GM21576 (cell line): Measurements from ENCODE around the gene KLHL30.
"Not testable (repeated sequence)": the region's sequence is repeated elsewhere in the genome, so short reads cannot be mapped to it uniquely, and the experiment has no call there.

ENCODE experiments used
- ATAC-seq: cut with Tn5 transposase; IDR thresholded peaks from one replicate; pipeline ENCODE4 v1.9.1; 2021; ENCODE audit warnings: mild to moderate bottlenecking, moderate library complexity; ENCODE audit not compliant: unreplicated experiment

KLHL30 gene

DNA sequence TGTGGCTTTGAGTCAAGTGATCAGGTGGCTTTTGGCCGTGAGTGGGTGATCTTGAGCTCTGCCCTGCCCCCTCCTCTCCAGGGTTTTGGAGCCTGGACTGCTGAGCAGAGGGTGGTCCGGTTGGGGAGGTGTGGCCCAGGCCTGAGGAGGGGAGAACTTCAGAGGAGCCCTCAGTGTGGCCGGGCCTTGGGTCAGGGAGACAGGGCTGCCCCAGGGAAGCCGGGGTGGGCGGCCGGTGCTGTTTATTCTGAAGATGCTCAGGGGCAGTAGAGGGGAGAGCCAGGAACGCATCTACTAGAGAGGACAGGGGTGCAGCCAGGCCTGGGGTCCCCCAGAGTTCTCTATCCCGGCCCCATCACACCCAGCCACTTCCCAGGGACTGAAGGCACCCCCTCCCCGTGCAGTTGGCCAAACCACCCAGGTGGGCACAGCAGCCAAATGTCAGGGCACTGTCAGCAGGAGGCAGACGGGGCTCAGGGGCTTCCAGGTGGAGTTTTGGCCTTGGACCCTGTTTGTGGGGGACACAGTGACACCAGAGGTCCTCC, 21.3 kb downstream of the KLHL30 start:
- no peak for ATAC-seq

DNA sequence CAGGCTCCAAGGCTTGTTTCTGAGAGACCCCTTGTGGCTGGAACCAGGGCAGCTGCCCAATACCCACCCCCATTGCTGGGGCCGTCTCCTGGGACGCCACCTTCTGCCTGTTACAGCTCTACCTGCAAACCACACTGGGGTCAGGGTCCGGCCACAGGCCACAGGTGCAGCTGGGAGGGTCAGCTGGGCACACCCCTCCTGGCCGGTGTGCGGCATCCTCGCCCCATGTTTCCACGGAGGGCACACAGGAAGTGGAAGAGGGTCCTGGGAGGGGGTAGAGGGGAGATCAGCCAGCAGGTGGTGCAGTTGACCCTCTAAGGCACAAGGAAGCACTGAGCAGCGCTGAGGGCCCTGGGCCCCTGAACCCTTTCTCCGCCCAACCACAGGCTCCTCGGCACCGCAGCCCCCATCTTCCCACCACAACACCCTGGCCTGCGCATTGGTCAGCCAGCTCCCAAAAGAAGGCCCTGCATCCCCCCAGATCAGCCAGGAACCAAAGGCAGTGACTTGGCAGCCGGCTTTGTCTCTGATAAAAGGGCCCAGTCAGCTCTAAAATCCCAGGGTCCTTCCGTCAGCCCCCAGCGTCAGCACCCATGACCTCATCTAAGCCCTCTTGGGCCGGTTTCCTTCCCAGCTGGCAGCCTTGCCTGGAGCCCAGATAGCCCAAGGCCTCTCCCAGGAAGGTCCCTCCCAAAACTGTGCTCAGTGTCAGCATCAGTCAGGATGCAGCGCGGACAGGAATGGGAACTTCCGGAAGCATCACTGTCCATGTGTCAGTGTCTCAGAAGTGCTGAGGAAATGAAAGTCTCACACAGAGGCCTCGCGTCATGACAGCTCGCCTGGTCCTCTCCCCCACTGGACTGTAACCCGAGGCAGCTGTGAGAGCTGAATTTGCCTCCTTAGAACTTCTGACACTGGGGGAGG, 22.0 kb downstream of the KLHL30 start:
- no peak for ATAC-seq

DNA sequence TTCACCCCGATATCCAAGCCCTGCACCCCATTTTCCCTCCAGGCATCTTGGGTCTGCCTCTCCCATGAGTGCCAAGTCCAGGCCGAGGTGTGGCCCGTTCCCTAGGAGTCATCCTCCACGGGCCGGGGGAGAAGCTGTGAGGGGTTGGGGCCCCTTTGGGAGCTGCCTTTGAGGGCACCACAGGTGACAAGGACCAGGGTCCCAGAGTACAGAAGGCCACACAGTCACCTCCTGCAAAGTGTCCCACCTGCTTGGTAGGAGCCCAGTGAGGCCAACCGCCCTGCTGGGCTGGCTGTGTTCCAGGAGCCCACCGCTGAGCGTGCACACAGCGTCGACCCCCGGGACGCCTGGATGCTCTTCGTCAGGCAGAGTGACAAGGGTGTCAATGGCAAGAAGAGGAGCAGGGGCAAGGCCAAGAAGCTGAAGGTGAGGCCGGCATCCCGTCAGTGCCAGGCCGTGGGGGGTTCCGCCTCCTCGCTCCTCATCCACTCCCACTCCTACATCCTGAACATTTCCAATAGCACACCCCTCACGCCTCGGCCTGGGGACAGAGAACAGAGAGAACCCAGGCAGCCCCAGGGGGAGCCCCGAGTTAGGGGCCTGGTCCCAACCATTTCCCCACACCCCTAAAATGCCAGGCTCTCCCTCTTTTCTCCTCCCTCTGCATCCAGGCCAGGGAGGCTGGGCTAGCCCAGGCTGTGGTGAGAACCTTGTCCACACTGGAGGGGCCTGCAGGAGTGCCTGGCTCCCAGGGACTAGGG, 23.0 kb downstream of the KLHL30 start:
- no peak for ATAC-seq

DNA sequence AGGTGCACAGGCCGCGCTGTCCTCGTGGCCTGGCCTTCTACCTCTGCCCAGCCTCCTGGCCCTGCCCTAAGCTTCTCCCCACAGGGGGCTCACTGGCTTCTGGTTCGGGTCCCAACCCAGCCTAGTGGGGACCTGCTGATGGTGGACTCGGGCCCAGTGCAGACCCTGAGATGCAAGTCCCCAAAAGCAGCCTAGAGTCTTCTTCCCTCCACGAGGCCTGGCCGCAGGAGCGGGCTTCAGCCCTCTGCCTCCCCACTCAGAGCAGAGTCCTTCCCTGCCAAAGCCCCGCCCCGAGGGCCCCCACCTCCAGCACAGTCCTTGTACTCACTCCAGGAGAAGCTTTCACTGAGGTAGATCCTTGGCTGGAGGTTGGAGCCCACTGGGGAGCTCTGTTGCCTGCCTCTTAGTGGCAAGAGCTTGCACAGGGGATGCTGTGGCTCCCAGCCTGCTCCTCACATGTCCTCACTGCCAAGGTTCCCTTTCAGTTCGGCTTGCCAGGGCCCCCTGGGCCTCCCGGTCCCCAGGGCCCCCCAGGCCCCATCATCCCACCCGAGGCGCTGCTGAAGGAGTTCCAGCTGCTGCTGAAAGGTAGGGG, 23.9 kb downstream of the KLHL30 start:
- ATAC-seq = no peak

DNA sequence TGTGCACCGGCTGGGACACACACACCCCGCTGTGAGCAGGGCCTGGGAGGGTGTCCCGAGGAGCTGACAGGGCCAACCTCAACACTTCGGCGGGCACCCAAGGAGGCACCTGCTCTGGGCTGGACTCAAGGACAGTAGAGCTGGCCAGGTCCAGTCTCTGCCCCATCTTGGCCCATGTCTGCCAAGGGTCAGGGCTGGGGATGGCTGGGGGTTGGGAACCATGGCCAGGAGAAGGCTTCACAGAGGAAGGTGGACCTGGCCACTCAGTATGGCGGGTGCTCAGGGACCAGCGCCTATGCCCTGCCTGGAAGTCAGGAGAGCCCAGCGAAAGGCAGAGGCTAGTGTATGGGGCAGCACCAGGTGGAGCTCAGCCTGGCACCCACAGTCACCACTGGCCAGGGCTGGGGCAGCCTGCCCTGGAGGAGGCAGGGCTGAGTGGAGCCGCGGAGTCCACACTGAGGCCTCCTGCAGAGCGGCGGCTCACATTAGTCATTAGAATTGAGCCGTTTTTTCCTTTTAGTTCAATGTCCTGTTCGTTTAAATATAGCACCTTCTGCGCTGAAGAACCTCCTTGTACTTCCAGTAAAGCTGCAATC, 24.5 kb downstream of the KLHL30 start:
- no peak for ATAC-seq

DNA sequence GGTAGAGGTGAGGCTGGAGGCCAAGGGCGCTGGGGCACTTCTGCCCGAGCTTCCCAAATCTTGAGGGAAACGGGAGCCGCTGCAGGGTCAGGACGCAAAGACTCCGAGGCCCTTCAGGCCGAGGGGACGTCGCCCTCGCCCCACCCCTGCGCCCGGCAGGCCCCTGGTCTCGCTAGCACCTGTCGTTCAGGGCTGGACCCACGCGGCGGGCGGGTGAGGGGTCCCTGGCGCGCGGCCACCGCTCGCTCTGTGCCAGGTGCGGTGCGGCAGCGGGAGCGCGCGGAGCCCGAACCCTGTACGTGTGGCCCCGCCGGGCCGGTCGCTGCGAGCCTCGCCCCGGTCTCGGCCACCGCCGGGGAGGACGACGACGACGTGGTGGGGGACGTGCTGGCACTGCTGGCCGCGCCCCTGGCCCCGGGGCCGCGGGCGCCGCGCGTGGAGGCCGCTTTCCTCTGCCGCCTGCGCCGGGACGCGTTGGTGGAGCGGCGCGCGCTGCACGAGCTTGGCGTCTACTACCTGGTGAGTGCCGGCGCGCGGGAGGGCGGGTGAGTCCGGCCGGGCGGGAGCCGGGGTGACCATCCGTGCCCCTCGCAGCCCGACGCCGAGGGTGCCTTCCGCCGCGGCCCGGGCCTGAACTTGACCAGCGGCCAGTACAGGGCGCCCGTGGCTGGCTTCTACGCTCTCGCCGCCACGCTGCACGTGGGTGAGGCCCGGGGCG, 25.2 kb downstream of the KLHL30 start:
- ATAC-seq = no peak

DNA sequence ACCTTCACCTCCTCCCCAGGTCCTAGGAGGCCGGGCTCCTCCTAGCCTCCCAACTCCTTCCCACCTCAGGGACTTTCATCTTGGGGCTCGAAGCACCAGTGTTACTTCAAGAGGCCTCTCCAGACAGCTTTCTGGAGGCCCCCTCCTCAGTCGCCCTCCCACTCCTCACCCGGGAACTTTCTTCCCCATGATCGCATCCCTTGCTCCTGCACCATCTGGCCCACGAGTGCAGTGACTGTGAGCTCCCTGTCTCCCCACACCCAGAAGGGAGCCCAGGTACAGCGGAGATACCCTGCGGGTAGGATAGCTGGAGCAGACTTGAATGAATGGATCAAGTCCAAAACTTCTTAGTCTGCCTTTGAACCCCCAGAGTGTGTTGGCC, 26.4 kb downstream of the KLHL30 start:
- ATAC-seq = no peak

DNA sequence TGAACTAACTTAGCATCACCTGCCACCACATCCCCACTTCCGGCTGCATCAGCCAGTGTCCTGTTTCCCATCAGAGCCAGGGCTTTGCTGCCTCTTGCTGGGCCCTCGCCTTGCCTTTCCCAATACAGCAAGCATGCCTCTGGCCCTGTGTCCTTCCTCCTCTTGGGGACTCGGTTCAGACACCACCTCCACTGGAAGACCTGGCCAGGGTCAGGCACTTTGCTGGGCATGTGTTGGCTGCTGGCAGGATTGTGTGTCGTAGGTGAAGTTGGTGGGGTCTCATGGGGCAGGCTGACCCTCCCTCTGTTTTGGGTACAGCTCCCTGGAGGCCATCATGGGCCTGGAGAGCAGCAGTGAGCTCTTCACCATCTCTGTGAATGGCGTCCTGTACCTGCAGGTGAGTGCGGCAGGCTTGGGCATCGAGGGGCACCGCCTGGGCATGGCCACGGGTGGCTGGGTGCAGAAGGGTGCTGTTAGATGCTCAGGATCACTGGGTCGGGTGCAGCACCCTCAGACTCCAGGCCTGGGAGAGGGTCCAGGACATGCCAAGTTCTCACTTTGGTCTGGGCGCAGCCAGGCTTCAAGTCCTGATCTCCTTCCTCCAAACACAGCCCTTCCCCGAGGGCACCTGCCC, 26.9 kb downstream of the KLHL30 start:
- no peak for ATAC-seq

DNA sequence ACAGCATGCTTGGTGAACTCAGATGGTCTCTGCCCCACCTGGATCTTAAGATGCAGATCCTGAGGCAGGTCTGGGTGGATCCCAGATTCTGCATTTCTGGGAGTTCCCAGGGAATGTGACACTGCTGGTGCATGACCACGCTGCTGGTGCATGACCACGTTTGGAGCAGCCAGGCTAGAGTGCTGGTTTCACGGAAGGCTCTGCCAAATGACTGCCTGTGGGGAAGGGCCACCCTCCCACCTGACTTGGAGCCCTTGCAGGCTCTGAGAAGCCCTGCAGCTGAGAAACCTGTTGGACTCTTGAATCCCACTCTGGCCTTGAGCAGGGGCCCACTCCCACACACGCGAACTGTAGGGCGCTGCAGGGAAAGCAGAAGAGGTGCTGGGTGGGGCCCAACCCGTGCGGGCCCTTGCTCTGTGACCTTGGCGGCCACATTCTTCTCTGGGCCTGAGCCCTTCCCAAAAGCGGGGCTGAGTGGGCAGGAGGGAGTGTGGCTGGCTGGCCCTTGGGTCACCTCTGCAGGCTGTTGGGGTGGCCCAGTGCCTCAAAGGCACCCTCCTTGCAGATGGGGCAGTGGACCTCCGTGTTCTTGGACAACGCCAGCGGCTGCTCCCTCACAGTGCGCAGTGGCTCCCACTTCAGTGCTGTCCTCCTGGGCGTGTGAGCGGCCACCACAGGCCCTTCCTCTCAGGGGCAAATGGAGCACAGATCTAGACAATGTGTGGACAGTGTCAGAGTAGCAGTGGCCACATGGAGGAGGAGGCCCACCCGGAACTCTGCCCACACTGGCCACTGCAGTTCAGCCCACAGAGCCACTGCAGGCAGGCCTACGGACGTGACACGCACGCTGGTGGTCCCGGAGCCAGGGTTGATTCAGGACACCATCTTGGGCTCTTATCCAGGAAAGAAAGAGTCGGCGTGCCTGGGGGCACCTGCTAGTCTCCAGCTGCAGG, 28.2 kb downstream of the KLHL30 start:
- ATAC-seq = no peak

DNA sequence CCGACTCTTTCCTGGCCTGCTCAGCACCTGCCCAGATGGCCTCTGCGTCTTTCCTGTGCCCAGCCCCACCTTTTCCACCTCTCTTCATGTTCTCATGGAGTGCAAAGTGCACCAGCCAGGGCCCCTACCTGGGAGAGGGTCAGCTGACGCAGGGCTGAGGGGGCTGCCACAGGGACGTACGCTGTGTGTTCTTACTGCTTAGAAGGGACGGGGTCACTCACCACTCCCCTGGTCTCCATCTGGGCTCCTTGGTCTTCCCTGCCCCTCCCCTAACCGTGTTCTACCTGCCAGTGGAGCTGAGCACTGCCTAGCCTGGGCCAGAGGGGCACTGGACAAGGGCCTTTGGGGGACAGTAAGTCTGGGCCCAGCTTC, 28.9 kb downstream of the KLHL30 start:
- ATAC-seq = no peak

DNA sequence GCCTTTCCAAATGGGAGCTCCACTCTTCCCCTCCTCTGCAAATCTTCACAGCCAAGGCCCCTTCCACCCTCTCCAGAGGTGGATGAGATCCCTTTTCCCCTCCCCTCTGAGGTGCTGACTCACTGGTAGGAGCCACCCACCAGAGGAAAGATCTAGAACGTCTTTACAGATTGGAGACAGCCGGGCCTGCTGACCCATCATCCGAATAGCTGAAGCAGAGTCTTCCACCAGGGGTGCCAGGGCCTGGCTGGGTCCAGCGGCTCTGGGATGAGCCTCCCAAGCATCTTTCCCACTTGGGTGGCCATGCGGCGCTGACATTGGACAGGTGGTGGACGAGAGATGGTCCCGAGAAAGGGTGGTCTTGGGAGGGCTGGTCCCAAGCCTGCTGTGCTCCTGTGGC, 29.3 kb downstream of the KLHL30 start:
- ATAC-seq = no peak

DNA sequence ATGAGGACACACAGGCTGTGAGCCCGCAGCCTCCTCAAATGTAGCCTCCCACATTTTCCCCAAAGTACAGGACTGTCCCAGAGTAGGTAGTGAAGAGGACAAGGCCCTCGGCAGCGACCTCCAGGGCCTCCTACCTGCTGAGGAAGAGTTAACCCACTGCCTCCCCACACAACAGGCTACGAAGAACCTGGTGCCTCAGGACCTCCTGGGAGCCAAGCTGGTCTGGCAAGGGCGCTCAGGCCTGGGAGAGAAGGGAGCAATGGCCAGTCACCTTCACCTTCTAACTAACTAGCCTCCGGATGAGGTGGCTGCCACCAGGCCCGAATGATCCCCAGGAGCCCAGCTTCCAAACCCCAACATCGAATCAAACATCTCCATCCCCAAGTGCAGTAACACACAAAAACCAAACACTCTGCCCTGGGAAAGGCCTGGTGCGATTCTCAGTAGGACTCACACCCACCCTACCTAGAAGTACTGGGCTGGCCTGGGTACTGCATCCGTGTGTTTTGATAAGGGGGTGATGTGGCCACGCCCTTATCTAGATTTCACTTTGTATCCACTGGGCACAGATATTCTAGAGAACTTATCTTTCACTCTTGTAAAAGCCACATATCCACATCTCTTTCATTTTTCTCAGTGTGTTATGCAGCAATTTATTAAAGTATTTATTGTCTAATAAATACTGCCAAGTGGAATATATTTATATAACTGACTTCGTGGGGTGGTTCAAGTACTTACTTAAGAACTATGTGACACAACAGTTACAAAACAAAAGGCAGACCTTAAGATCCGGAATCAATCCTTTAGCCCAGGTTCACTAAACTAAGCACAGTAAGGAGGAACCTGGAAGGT, 30.0 kb downstream of the KLHL30 start:
- no peak for ATAC-seq

DNA sequence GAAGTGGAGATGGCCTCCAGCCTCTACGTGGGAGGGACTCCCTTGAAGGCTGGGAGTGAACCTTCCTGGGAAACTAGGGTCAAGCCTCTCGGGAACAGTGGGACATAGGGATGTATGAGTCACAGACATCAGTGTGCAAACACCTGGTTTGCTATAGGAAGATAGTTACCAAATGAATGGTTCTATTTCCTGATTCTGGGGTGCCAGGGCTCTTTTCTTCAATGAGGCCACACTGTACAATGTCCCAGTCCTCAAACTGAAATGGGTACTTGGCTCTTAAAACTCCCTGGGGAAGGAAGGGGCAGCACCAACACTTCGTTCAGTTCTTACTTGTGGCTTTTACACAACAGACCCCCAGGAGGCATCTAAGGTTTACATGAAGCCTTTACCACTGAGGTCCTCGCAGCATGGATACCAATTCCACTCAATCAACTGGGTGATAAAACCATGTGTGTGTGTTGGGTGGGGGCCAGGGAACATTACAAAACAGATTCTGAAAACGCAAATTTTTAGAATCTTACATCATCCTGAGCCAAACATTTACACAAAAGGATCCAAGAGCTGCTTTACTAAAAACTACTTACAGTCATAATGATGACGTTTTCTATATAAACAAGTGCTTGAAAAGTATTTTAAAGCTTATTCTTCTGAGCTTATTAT, 30.7 kb downstream of the KLHL30 start:
- ATAC-seq = no peak

DNA sequence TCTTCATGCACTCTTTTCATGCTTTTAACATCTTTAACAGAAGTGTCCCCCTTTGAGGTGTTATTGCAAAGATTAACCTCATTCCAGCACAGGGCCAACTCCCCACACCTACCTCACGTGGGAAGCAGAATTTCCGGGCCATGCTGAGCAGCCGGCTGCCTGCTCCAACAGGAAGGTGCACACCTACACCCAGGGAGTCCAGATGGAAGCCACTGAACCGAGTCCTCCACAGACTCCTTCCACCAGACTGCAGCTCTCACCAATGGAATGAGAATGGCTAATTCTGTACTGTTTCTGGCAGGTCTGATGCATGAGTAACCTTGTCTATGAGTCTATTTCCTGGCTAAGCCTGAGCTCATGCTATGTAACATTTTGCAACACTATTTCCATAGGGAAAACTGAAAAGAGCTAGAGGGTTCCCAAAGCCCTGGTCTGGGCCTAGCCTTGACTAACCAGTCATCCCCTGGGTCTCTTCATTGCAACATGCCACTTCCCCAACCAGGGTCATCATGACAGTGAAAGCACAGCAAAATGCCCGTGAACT, 31.3 kb downstream of the KLHL30 start:
- no peak for ATAC-seq

DNA sequence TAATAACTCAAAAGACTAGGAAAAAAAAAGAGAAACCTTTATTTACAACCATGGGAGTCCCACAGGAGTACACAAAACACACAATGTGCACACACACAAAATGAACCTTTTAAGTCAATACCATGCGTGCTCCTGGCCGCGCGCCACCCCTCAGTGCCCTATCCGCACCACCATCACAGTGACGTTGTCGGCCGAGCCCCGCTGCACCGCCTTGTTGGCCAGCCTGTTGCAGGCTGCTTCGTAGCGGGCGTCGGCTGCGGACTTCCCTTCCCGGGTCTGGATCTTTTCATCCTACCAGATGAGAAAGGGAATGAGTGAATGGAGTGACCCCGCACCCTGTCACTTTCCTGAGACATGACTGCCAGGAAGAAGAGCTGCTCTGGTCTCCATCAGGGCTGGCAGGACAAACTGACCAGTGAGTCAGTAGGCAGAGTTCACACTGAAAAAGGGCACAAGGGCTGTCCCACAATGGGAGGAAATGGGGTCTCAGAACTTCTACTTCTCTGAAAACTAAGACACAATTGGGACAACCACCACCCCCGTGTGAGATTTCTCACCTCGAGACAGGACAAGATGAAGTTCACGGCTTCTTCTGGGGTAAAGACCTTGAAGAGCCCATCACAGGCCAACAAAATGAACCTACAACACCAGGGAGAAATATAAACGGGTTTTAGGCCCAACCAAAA, 32.1 kb downstream of the KLHL30 start:
- ATAC-seq = no peak

DNA sequence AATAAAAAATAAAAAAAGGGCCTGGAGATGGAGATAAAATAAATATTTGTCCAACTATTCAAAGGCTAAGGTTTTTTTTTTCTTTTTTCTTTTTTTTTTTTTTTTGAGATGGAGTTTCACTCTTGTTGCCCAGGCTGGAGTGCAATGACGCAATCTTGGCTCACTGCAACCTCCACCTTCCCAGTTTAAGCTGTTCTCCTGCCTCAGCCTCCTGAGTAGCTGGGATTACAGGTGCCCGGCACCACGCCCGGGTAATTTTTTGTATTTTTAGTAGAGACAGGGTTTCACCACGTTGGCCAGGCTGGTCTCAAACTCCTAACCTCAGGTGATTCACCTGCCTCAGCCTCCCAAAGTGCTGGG, 32.6 kb downstream of the KLHL30 start:
- not testable (repeated sequence) for ATAC-seq
